Colonic mucosa (tissue), 4 donors: Measurements from ENCODE around the gene TMTC2. TPM values are rescaled to one million over a fixed set of nuclear protein-coding genes. Genes with fewer than 3 reads are reported as not detected.

Experiments used
- DNase-seq: peaks from one replicate; pipeline ENCODE4 v3.0.0-alpha.2; 2020
- H3K27ac ChIP-seq: fragments of 200-600 bp; one replicate; pipeline ENCODE4 v1.8.0; 2021
- H3K27me3 ChIP-seq: fragments of 200-600 bp; one replicate; pipeline ENCODE4 v1.8.0; 2021
- H3K36me3 ChIP-seq: fragments of 200-600 bp; one replicate; pipeline ENCODE4 v1.8.0; 2021
- H3K4me1 ChIP-seq: fragments of 200-600 bp; one replicate; pipeline ENCODE4 v1.8.0; 2021; ENCODE audit warnings: mild to moderate bottlenecking
- H3K4me3 ChIP-seq: fragments of 200-600 bp; one replicate; pipeline ENCODE4 v1.8.0; 2021
- H3K9ac ChIP-seq, 2 donors: one replicate each; pipeline ENCODE4 v1.7.0; 2013; ENCODE audit warnings: control low read depth in 2 of 2, low read depth in 2 of 2, low read length in 2 of 2
- H3K9me3 ChIP-seq: fragments of 200-600 bp; one replicate; pipeline ENCODE4 v1.8.0; 2021
- CTCF ChIP-seq: fragments of 200-600 bp; IDR thresholded peaks from one replicate; pipeline ENCODE4 v1.8.0; 2022; ENCODE audit warnings: antibody characterized with exemption, mild to moderate bottlenecking
- intact Hi-C: fragments of 100-400 bp; cut with DNase I; formaldehyde crosslinking; loops from one replicate; pipeline ENCODE4 v1.14.1; 2022
- total RNA-seq, 2 donors: library from RNA; stranded (reverse); fragmentation: NEBNext Ultra II Directional in 1 of 2; extraction: Animal tissue kit (Norgen Biotek cat#: 25700) in 1 of 2; gene quantifications; one replicate each; pipeline ENCODE4 v1.2.1, GENCODE V29; 2021
- donor health status: healthy.
- donor health status: DM: no; HTN: no; CAD: no.
- donor health status: DM: no; HTN: no; CAD: no.

Gene TMTC2
- total RNA-seq, 2 donors from 2014 or later = 12.2 to 20.6 TPM

- no peak overlapping the region for H3K4me3 ChIP-seq
- H3K9me3 ChIP-seq = no peaks in the 10 kb centered on the region
- H3K36me3 ChIP-seq = no peaks in the 10 kb centered on the region
- DNase-seq = no peak
- H3K27ac ChIP-seq = no peak overlapping the region
- intact Hi-C loops = no loop called here
- no peaks in the 10 kb centered on the region for H3K27me3 ChIP-seq
- no peak for TF ChIP-seq CTCF
- no peak overlapping the region for H3K9ac ChIP-seq
- H3K4me1 ChIP-seq = no peaks in the 10 kb centered on the region
Measured at GRCh38 chr12:82848845-82849244, 162.1 kb downstream of the TMTC2 start.

- Histone ChIP-seq H3K27me3 (no peaks in the 10 kb centered on the region), H3K9ac (no peak overlapping the region), H3K4me3 (no peak overlapping the region), H3K27ac (no peak overlapping the region), H3K9me3 (no peaks in the 10 kb centered on the region), H3K36me3 (no peaks in the 10 kb centered on the region), H3K4me1 (no peaks in the 10 kb centered on the region)
- no peak for TF ChIP-seq CTCF
- intact Hi-C loops = no loop called here
- no peak for DNase-seq
Measured at GRCh38 chr12:82852529-82852928, 165.8 kb downstream of the TMTC2 start.

GRCh38 chr12:82855872-82856271 lies 169.2 kb downstream of the TMTC2 start:
- no peaks in the 10 kb centered on the region for H3K27me3 ChIP-seq
- intact Hi-C loops = no loop called here
- no peaks in the 10 kb centered on the region for H3K4me1 ChIP-seq

GRCh38 chr12:82857276-82857675 lies 170.6 kb downstream of the TMTC2 start:
- Histone ChIP-seq H3K27ac (no peak overlapping the region), H3K27me3 (no peaks in the 10 kb centered on the region), H3K9ac (no peak overlapping the region), H3K4me3 (no peak overlapping the region), H3K4me1 (no peaks in the 10 kb centered on the region), H3K36me3 (no peaks in the 10 kb centered on the region), H3K9me3 (no peaks in the 10 kb centered on the region)
- no peak for TF ChIP-seq CTCF
- DNase-seq = no peak
- intact Hi-C loops = no loop called here

More at GRCh38 chr12:82855872-82856271, 169.2 kb downstream of the TMTC2 start:
- no peaks in the 10 kb centered on the region for H3K36me3 ChIP-seq
- no peak for DNase-seq
- TF ChIP-seq CTCF = no peak
- no peak overlapping the region for H3K4me3 ChIP-seq
- no peak overlapping the region for H3K27ac ChIP-seq
- H3K9me3 ChIP-seq = no peaks in the 10 kb centered on the region
- no peak overlapping the region for H3K9ac ChIP-seq

- Histone ChIP-seq H3K4me1 (no peaks in the 10 kb centered on the region), H3K9ac (no peak overlapping the region), H3K9me3 (no peaks in the 10 kb centered on the region), H3K27me3 (no peaks in the 10 kb centered on the region), H3K36me3 (no peaks in the 10 kb centered on the region), H3K27ac (no peak overlapping the region), H3K4me3 (no peak overlapping the region)
- intact Hi-C loops = no loop called here
- TF ChIP-seq CTCF = no peak
- DNase-seq = no peak
Measured at GRCh38 chr12:82857911-82858533, 171.3 kb downstream of the TMTC2 start.
